ENCODE data around the gene LSM6.

- TF ChIP-seq, protein P1, sequence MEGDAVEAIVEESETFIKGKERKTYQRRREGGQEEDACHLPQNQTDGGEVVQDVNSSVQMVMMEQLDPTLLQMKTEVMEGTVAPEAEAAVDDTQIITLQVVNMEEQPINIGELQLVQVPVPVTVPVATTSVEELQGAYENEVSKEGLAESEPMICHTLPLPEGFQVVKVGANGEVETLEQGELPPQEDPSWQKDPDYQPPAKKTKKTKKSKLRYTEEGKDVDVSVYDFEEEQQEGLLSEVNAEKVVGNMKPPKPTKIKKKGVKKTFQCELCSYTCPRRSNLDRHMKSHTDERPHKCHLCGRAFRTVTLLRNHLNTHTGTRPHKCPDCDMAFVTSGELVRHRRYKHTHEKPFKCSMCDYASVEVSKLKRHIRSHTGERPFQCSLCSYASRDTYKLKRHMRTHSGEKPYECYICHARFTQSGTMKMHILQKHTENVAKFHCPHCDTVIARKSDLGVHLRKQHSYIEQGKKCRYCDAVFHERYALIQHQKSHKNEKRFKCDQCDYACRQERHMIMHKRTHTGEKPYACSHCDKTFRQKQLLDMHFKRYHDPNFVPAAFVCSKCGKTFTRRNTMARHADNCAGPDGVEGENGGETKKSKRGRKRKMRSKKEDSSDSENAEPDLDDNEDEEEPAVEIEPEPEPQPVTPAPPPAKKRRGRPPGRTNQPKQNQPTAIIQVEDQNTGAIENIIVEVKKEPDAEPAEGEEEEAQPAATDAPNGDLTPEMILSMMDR (IDR thresholded peaks at IDR 0.05 in 8 of 11, conservative IDR thresholded peaks at IDR 0.05 in 3 of 11) = no peak
- no peak for TF ChIP-seq POLR2A (IDR thresholded peaks at IDR 0.05)
Measured at GRCh38 chr4:146211440-146211839, 35.9 kb downstream of the LSM6 start.
